SH-SY5Y (cell line): ENCODE results near the gene RILPL2.

Source experiments
- GATA2 ChIP-seq: IDR thresholded peaks from 2 replicates; pipeline ENCODE4 v1.6.1; 2011; ENCODE audit warnings: mild to moderate bottlenecking, low read depth, low read length
- GATA3 ChIP-seq: IDR thresholded peaks from 2 replicates; pipeline ENCODE4 v1.6.1; 2011; ENCODE audit warnings: low read depth, mild to moderate bottlenecking, low read length, moderate library complexity

GRCh38 chr12:123421314-123421713 lies 15.2 kb downstream of the RILPL2 start:
- no peak for TF ChIP-seq GATA3
- no peak for TF ChIP-seq GATA2
